ENCODE results near the gene ZBTB20.

DNA sequence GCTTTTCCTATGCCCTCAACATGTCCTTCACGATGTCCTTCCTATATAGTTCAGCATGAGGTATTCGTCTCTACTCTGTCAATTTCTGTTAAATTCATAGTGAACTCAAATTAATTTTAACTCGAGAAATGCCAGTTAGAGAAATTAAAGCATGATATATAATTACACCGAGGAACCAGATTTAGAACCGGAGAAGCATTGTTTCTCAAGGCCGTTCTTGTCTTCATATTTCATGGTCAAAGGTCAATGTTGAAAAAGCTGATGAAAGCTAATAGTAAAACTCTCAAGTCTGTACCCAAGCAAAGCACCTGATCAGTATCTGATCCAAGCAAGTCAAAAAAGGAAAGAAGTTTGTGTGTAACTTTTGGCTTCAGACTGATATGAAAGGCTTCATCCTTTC, 163.8 kb downstream of the ZBTB20 start:
- TF ChIP-seq TAF1 (IDR thresholded peaks at IDR 0.05; ENCODE audit: low read depth) (no peak), EZH2 (IDR thresholded peaks at IDR 0.05; ENCODE audit: borderline replicate concordance, insufficient read depth, low read length, poor library complexity, severe bottlenecking) (no peak), RAD21 (conservative IDR thresholded peaks at IDR 0.05) (no peak), EP300 (conservative IDR thresholded peaks at IDR 0.05; ENCODE audit: poor library complexity, severe bottlenecking) (no peak), POLR2AphosphoS5 (IDR thresholded peaks at IDR 0.05) (no peak)
- TF ChIP-seq, protein P1, sequence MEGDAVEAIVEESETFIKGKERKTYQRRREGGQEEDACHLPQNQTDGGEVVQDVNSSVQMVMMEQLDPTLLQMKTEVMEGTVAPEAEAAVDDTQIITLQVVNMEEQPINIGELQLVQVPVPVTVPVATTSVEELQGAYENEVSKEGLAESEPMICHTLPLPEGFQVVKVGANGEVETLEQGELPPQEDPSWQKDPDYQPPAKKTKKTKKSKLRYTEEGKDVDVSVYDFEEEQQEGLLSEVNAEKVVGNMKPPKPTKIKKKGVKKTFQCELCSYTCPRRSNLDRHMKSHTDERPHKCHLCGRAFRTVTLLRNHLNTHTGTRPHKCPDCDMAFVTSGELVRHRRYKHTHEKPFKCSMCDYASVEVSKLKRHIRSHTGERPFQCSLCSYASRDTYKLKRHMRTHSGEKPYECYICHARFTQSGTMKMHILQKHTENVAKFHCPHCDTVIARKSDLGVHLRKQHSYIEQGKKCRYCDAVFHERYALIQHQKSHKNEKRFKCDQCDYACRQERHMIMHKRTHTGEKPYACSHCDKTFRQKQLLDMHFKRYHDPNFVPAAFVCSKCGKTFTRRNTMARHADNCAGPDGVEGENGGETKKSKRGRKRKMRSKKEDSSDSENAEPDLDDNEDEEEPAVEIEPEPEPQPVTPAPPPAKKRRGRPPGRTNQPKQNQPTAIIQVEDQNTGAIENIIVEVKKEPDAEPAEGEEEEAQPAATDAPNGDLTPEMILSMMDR (IDR thresholded peaks at IDR 0.05; ENCODE audit: poor library complexity, severe bottlenecking), result no peak
- TF ChIP-seq, protein P2, sequence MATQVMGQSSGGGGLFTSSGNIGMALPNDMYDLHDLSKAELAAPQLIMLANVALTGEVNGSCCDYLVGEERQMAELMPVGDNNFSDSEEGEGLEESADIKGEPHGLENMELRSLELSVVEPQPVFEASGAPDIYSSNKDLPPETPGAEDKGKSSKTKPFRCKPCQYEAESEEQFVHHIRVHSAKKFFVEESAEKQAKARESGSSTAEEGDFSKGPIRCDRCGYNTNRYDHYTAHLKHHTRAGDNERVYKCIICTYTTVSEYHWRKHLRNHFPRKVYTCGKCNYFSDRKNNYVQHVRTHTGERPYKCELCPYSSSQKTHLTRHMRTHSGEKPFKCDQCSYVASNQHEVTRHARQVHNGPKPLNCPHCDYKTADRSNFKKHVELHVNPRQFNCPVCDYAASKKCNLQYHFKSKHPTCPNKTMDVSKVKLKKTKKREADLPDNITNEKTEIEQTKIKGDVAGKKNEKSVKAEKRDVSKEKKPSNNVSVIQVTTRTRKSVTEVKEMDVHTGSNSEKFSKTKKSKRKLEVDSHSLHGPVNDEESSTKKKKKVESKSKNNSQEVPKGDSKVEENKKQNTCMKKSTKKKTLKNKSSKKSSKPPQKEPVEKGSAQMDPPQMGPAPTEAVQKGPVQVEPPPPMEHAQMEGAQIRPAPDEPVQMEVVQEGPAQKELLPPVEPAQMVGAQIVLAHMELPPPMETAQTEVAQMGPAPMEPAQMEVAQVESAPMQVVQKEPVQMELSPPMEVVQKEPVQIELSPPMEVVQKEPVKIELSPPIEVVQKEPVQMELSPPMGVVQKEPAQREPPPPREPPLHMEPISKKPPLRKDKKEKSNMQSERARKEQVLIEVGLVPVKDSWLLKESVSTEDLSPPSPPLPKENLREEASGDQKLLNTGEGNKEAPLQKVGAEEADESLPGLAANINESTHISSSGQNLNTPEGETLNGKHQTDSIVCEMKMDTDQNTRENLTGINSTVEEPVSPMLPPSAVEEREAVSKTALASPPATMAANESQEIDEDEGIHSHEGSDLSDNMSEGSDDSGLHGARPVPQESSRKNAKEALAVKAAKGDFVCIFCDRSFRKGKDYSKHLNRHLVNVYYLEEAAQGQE (IDR thresholded peaks at IDR 0.05; ENCODE audit: borderline replicate concordance), result no peak

Measured in neural cell (in vitro differentiated cells).